HFF-Myc (cell line): ENCODE measurements around the gene FOSL1.
A peak's percentile ranks its signal among the peaks of the same experiment; 100 is the strongest.
"Not testable (repeated sequence)": the region's sequence is repeated elsewhere in the genome, so short reads cannot be mapped to it uniquely, and the experiment has no call there.

Source experiments
- DNase-seq: peaks from one replicate; pipeline ENCODE4 v3.0.0-alpha.2; 2011; ENCODE audit warnings: low read depth; ENCODE audit errors: extremely low read depth
- H3K4me3 ChIP-seq: replicated peaks from 2 replicates; pipeline ENCODE4 v1.5.1; 2011; ENCODE audit warnings: low read depth, mild to moderate bottlenecking, control low read depth, low read length
- CTCF ChIP-seq: IDR thresholded peaks from 2 replicates; pipeline ENCODE4 v1.5.1; 2012; ENCODE audit warnings: mild to moderate bottlenecking, low read depth, low read length, control low read depth; ENCODE audit errors: missing control alignments

Gene FOSL1

DNA sequence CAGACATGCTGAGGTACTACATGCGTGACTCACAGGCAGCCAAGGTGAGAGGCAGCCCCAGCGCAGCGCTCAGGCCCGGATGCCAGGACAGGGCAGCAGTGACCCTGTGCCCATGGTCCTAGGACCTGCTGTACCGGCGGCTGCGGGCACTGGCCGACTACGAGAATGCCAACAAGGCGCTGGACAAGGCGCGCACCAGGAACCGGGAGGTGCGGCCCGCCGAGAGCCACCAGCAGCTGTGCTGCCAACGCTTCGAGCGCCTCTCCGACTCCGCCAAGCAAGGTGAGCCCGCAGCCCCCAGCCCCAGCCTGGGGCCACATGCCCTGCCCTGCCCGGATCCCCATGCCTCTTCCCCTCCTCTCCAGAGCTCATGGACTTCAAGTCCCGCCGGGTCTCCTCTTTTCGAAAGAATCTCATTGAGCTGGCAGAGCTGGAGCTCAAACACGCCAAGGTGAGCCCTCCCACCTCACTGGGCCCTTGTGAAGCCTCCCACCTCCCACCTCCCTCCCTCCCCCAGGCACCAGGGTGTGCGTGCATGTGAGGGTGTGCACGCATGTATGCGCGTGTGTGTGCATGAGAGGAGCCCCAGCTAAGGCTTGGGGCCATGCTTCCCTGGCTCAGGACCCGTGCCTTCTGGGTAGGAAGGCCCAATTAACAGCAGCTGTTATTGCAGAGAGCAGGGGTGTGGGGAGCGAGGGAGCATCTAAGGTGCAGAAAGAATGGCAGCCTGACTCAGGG, 47.5 kb downstream of the FOSL1 start:
- no peak overlapping the region for H3K4me3 ChIP-seq
- TF ChIP-seq CTCF, result no peak
- DNase-seq, result no peak

DNA sequence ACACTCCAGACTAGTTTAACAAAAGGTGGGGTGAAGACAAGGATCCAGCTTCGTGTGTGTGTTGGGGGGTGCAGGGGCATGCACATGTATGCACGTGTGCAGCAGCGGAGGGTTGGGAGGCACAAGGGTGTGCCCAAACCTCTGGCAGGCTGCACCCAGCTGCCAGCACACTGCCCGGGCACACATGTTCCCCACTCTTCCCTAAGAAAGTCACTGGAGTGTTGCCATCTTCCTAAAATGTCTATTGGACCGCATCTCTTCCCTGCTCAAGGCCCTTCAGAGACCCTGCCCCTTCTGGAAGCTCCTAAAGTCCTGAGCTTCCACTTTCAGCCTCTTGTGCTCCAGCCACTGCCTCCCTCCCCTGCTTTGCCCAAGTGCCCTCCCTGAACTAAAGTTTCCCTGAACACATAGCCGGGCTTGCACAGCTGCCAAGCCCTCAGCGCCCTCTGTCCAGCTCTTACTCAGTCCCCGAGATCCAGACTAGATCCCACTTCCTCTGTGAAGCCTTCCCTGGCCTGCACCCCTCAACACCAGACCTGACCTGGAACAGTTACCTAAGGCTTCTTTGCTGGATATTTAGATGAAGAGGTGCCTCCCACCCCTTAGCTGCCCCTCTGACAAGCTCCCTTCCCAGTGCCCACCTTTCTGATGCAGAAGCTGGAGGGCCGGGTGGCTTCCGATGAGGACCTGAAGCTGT, 48.2 kb downstream of the FOSL1 start:
- no peak for DNase-seq
- H3K4me3 ChIP-seq, result no peak overlapping the region
- TF ChIP-seq CTCF, result no peak

GRCh38 chr11:65851083-65851579, 49.1 kb downstream of the FOSL1 start:
- H3K4me3 ChIP-seq, result no peak overlapping the region
- DNase-seq, result no peak
- peak; percentile 74 for TF ChIP-seq CTCF

GRCh38 chr11:65850217-65851082, 49.7 kb downstream of the FOSL1 start:
- TF ChIP-seq CTCF, result no peak
- no peak overlapping the region for H3K4me3 ChIP-seq
- DNase-seq, result no peak

- DNase-seq, result no peak
- no peak for TF ChIP-seq CTCF
- no peak overlapping the region for H3K4me3 ChIP-seq
Observed at GRCh38 chr11:65849771-65850216, 50.4 kb downstream of the FOSL1 start.

GRCh38 chr11:65849366-65849765, 50.8 kb downstream of the FOSL1 start:
- no peak for TF ChIP-seq CTCF

GRCh38 chr11:65848693-65849092, 51.5 kb downstream of the FOSL1 start:
- not testable (repeated sequence) for H3K4me3 ChIP-seq, DNase-seq

More at GRCh38 chr11:65849366-65849765, 50.8 kb downstream of the FOSL1 start:
- no peak overlapping the region for H3K4me3 ChIP-seq
- no peak for DNase-seq
